ENCODE measurements around the gene ARHGEF25.
"Not testable (repeated sequence)": the region's sequence is repeated elsewhere in the genome, so short reads cannot be mapped to it uniquely, and the experiment has no call there.

The ARHGEF25 gene

GRCh38 chr12:57636731-57637130 is 25.5 kb downstream of the ARHGEF25 start:
- H3K4me1 ChIP-seq (ENCODE audit: insufficient read depth, low read length), result peaks cover 11% of the 10 kb centered on the region; the same call in 1 of the 2 replicates
- H3K4me3 ChIP-seq (ENCODE audit: low read length); H3K9me3 ChIP-seq (ENCODE audit: insufficient read depth, low read depth, low read length); H3K36me3 ChIP-seq (ENCODE audit: insufficient read depth, low read depth, low read length); H3K9ac ChIP-seq (ENCODE audit: low read depth, low read length); H3K27ac ChIP-seq (ENCODE audit: low read length): not testable (repeated sequence)
- peaks cover 39% of the 10 kb centered on the region for H3K27me3 ChIP-seq (ENCODE audit: insufficient read depth, low read length)

DNA sequence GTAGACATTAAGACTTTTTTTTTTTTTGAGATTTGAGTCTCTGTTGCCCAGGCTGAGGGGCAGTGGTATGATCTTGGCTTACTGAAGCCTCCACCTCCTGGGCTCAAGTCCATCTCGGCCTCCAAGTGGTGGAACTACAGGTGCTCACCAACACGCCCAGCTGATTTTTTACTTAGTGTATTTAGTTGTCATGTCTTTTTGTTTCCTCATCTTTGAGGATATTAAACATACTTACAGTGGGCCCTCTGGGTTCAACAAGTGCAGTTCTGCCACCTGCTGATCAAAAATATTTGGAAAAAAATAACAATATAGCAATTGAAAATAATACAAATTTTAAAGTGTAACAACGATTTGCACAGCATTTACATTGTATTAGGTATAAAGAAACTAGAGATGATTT is 26.1 kb downstream of the ARHGEF25 start:
- no peaks in the 10 kb centered on the region for H3K36me3 ChIP-seq (ENCODE audit: insufficient read depth, low read depth, low read length)
- H3K4me3 ChIP-seq (ENCODE audit: low read length), result no peak overlapping the region
- peaks cover 11% of the 10 kb centered on the region; the same call in 1 of the 2 replicates for H3K4me1 ChIP-seq (ENCODE audit: insufficient read depth, low read length)
- peaks cover 33% of the 10 kb centered on the region for H3K27me3 ChIP-seq (ENCODE audit: insufficient read depth, low read length)
- no peak overlapping the region for H3K9ac ChIP-seq (ENCODE audit: low read depth, low read length)
- no peaks in the 10 kb centered on the region for H3K9me3 ChIP-seq (ENCODE audit: insufficient read depth, low read depth, low read length)
- no peak overlapping the region for H3K27ac ChIP-seq (ENCODE audit: low read length)

GRCh38 chr12:57638096-57638495 is 26.9 kb downstream of the ARHGEF25 start:
- H3K36me3 ChIP-seq (ENCODE audit: insufficient read depth, low read depth, low read length), result no peaks in the 10 kb centered on the region
- peaks cover 11% of the 10 kb centered on the region; the same call in 1 of the 2 replicates for H3K4me1 ChIP-seq (ENCODE audit: insufficient read depth, low read length)
- H3K9me3 ChIP-seq (ENCODE audit: insufficient read depth, low read depth, low read length), result no peaks in the 10 kb centered on the region
- H3K4me3 ChIP-seq (ENCODE audit: low read length), result no peak overlapping the region
- H3K27me3 ChIP-seq (ENCODE audit: insufficient read depth, low read length), result peaks cover 25% of the 10 kb centered on the region
- no peak overlapping the region for H3K9ac ChIP-seq (ENCODE audit: low read depth, low read length)
- H3K27ac ChIP-seq (ENCODE audit: low read length), result no peak overlapping the region

GRCh38 chr12:57640175-57641042 is 29.2 kb downstream of the ARHGEF25 start:
- H3K4me3 ChIP-seq (ENCODE audit: low read length), result no peak overlapping the region
- H3K27ac ChIP-seq (ENCODE audit: low read length), result no peak overlapping the region
- peaks cover 8% of the 10 kb centered on the region; the same call in 1 of the 2 replicates for H3K9me3 ChIP-seq (ENCODE audit: insufficient read depth, low read depth, low read length)
- H3K36me3 ChIP-seq (ENCODE audit: insufficient read depth, low read depth, low read length), result no peaks in the 10 kb centered on the region
- peaks cover 6% of the 10 kb centered on the region; the same call in 1 of the 2 replicates for H3K4me1 ChIP-seq (ENCODE audit: insufficient read depth, low read length)
- H3K9ac ChIP-seq (ENCODE audit: low read depth, low read length), result no peak overlapping the region
- peaks cover 3% of the 10 kb centered on the region; the same call in 1 of the 2 replicates for H3K27me3 ChIP-seq (ENCODE audit: insufficient read depth, low read length)

DNA sequence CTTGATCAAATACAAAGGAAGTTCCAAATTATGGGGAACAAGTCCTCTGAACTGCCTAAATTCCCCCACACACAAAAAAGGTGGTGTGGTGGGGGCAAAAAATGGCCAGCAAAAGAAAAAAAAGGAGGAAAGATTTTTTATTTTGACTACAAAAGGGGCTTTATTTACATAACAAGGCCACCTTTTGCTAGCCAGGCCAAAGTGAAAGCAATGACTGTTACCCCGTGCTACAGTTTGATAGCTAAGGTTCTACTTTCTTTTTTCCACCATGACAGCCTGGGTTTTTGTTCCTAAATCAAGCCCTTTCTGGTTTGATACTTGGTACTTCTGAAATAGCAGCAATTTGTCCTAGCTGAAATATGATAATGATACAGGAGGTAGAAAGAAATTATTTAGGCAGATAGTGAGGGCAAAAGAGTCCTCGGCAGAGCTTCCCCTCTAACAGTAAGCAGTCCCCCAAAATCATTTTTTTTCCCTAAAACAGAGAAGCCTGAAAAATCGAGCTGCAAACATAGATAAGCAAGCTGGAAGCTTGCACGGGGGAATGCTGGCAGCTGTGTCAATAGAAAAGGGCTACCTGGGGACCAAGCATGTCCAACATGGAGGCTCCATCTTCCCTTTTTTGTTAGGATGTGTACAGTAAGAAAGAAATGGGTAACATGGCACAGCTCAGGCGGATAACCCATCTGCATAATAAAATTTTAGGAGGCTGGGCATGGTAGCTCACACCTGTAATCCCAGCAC is 30.6 kb downstream of the ARHGEF25 start:
- Histone ChIP-seq H3K4me3 (ENCODE audit: low read length) (no peak overlapping the region), H3K4me1 (ENCODE audit: insufficient read depth, low read length) (peaks cover 6% of the 10 kb centered on the region; the same call in 1 of the 2 replicates), H3K27ac (ENCODE audit: low read length) (no peak overlapping the region), H3K27me3 (ENCODE audit: insufficient read depth, low read length) (no peaks in the 10 kb centered on the region), H3K9me3 (ENCODE audit: insufficient read depth, low read depth, low read length) (peaks cover 8% of the 10 kb centered on the region; the same call in 1 of the 2 replicates), H3K9ac (ENCODE audit: low read depth, low read length) (no peak overlapping the region), H3K36me3 (ENCODE audit: insufficient read depth, low read depth, low read length) (no peaks in the 10 kb centered on the region)

- H3K4me3 ChIP-seq (ENCODE audit: low read length); H3K36me3 ChIP-seq (ENCODE audit: insufficient read depth, low read depth, low read length); H3K27me3 ChIP-seq (ENCODE audit: insufficient read depth, low read length); H3K9ac ChIP-seq (ENCODE audit: low read depth, low read length); H3K9me3 ChIP-seq (ENCODE audit: insufficient read depth, low read depth, low read length); H3K4me1 ChIP-seq (ENCODE audit: insufficient read depth, low read length); H3K27ac ChIP-seq (ENCODE audit: low read length): not testable (repeated sequence)
Measured at GRCh38 chr12:57645990-57646658, 34.9 kb downstream of the ARHGEF25 start.

DNA sequence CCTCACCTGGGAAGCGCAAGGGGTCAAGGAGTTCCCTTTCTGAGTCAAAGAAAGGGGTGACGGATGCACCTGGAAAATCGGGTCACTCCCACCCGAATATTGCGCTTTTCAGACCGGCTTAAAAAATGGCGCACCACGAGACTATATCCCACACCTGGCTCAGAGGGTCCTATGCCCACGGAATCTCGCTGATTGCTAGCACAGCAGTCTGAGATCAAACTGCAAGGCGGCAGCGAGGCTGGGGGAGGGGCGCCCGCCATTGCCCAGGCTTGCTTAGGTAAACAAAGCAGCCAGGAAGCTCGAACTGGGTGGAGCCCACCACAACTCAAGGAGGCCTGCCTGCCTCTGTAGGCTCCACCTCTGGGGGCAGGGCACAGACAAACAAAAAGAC is 35.4 kb downstream of the ARHGEF25 start:
- not testable (repeated sequence) for H3K27me3 ChIP-seq (ENCODE audit: insufficient read depth, low read length); H3K27ac ChIP-seq (ENCODE audit: low read length); H3K9ac ChIP-seq (ENCODE audit: low read depth, low read length); H3K9me3 ChIP-seq (ENCODE audit: insufficient read depth, low read depth, low read length); H3K36me3 ChIP-seq (ENCODE audit: insufficient read depth, low read depth, low read length); H3K4me1 ChIP-seq (ENCODE audit: insufficient read depth, low read length); H3K4me3 ChIP-seq (ENCODE audit: low read length)

DNA sequence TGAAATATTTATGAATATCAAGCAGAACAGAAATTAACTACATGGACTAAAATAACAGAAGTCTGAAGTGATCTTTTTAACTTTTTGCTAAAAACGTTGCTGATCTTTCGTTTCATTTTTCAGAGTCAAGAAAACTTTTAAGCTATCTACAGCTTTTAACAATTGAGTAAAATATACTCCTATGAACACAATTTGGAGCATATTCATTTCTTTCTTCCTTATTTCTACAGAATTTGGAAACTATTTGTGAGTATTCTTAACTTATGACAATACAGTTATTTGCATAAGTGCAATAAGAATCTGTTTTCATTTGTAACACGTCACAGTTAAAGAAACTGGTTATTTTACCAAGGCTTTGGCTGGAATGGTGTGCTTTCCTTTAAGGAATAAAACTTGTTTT is 42.8 kb downstream of the ARHGEF25 start:
- Histone ChIP-seq H3K27ac (ENCODE audit: low read length) (no peak overlapping the region), H3K9me3 (ENCODE audit: insufficient read depth, low read depth, low read length) (peaks cover 27% of the 10 kb centered on the region), H3K4me1 (ENCODE audit: insufficient read depth, low read length) (no peaks in the 10 kb centered on the region), H3K9ac (ENCODE audit: low read depth, low read length) (no peak overlapping the region), H3K4me3 (ENCODE audit: low read length) (no peak overlapping the region), H3K36me3 (ENCODE audit: insufficient read depth, low read depth, low read length) (no peaks in the 10 kb centered on the region), H3K27me3 (ENCODE audit: insufficient read depth, low read length) (no peaks in the 10 kb centered on the region)

- no peaks in the 10 kb centered on the region for H3K36me3 ChIP-seq (ENCODE audit: insufficient read depth, low read depth, low read length)
- no peaks in the 10 kb centered on the region for H3K27me3 ChIP-seq (ENCODE audit: insufficient read depth, low read length)
- no peaks in the 10 kb centered on the region for H3K4me1 ChIP-seq (ENCODE audit: insufficient read depth, low read length)
- H3K27ac ChIP-seq (ENCODE audit: low read length), result no peak overlapping the region
- peaks cover 41% of the 10 kb centered on the region for H3K9me3 ChIP-seq (ENCODE audit: insufficient read depth, low read depth, low read length)
- no peak overlapping the region for H3K4me3 ChIP-seq (ENCODE audit: low read length)
- no peak overlapping the region for H3K9ac ChIP-seq (ENCODE audit: low read depth, low read length)
Measured at GRCh38 chr12:57655541-57656240, 44.5 kb downstream of the ARHGEF25 start.

DNA sequence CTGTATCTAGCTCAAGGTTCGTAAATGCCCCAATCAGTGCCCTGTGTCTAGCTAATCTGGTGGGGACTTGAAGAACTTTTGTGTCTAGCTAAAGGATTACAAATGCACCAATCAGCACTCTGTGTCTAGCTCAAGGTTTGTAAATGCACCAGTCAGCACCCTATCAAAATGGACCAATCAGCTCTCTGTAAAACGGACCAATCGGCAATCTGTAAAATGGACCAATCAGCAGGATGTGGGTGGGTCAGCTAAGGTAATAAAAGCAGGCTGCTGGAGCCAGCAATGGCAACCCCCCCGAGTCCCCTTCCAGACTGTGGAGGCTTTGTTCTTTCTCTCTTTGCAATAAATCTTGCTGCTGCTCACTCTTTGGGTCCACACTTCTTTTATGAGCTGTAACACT is 45.2 kb downstream of the ARHGEF25 start:
- H3K9me3 ChIP-seq (ENCODE audit: insufficient read depth, low read depth, low read length), result peaks cover 48% of the 10 kb centered on the region
- H3K4me1 ChIP-seq (ENCODE audit: insufficient read depth, low read length); H3K27me3 ChIP-seq (ENCODE audit: insufficient read depth, low read length); H3K4me3 ChIP-seq (ENCODE audit: low read length); H3K36me3 ChIP-seq (ENCODE audit: insufficient read depth, low read depth, low read length); H3K9ac ChIP-seq (ENCODE audit: low read depth, low read length); H3K27ac ChIP-seq (ENCODE audit: low read length): not testable (repeated sequence)

GRCh38 chr12:57657744-57658143 is 46.5 kb downstream of the ARHGEF25 start:
- H3K4me1 ChIP-seq (ENCODE audit: insufficient read depth, low read length), result no peaks in the 10 kb centered on the region
- H3K36me3 ChIP-seq (ENCODE audit: insufficient read depth, low read depth, low read length), result no peaks in the 10 kb centered on the region
- no peak overlapping the region for H3K27ac ChIP-seq (ENCODE audit: low read length)
- H3K27me3 ChIP-seq (ENCODE audit: insufficient read depth, low read length), result no peaks in the 10 kb centered on the region
- H3K9me3 ChIP-seq (ENCODE audit: insufficient read depth, low read depth, low read length), result peaks cover 55% of the 10 kb centered on the region
- H3K4me3 ChIP-seq (ENCODE audit: low read length), result no peak overlapping the region
- no peak overlapping the region for H3K9ac ChIP-seq (ENCODE audit: low read depth, low read length)
